HG03521 (cell line): ENCODE measurements around the gene DUSP23.

Experiments
- ATAC-seq: cut with Tn5 transposase; IDR thresholded peaks from one replicate; pipeline ENCODE4 v1.9.1; 2021; ENCODE audit warnings: mild to moderate bottlenecking, moderate library complexity; ENCODE audit not compliant: unreplicated experiment

The DUSP23 gene

GRCh38 chr1:159780583-159781582 lies at the start of gene DUSP23:
Gene DUSP23, plus strand, starts transcription at chr1:159780962. Its CDS starts 139 bp downstream, at chr1:159781101.
- ATAC-seq, result peak; percentile 99

- ATAC-seq, result no peak
Observed at GRCh38 chr1:159737238-159737916, 43.4 kb upstream of the DUSP23 start.

- ATAC-seq, result no peak
Observed at GRCh38 chr1:159743651-159744410, 36.9 kb upstream of the DUSP23 start.

- ATAC-seq, result no peak
Observed at GRCh38 chr1:159746666-159747065, 34.1 kb upstream of the DUSP23 start.

GRCh38 chr1:159748370-159748769 lies 32.4 kb upstream of the DUSP23 start:
- ATAC-seq, result no peak

GRCh38 chr1:159749630-159750029 lies 31.1 kb upstream of the DUSP23 start:
- no peak for ATAC-seq

- ATAC-seq, result no peak
Observed at GRCh38 chr1:159750621-159751020, 30.1 kb upstream of the DUSP23 start.

- no peak for ATAC-seq
Observed at GRCh38 chr1:159751031-159751430, 29.7 kb upstream of the DUSP23 start.

- no peak for ATAC-seq
Observed at GRCh38 chr1:159752135-159752580, 28.6 kb upstream of the DUSP23 start.

- no peak for ATAC-seq
Observed at GRCh38 chr1:159753386-159753785, 27.4 kb upstream of the DUSP23 start.

GRCh38 chr1:159755451-159756007 lies 25.2 kb upstream of the DUSP23 start:
- no peak for ATAC-seq

GRCh38 chr1:159756397-159756796 lies 24.4 kb upstream of the DUSP23 start:
- no peak for ATAC-seq

GRCh38 chr1:159763686-159764085 lies 17.1 kb upstream of the DUSP23 start:
- ATAC-seq, result no peak

- no peak for ATAC-seq
Observed at GRCh38 chr1:159765806-159766205, 15.0 kb upstream of the DUSP23 start.

- ATAC-seq, result no peak
Observed at GRCh38 chr1:159771127-159771895, 9.5 kb upstream of the DUSP23 start.

- no peak for ATAC-seq
Observed at GRCh38 chr1:159774465-159774864, 6.3 kb upstream of the DUSP23 start.

GRCh38 chr1:159775716-159776115 lies 5.0 kb upstream of the DUSP23 start:
- no peak for ATAC-seq

- ATAC-seq, result no peak
Observed at GRCh38 chr1:159778266-159778665, 2.5 kb upstream of the DUSP23 start.

- ATAC-seq, result no peak
Observed at GRCh38 chr1:159779403-159779851, 1.3 kb upstream of the DUSP23 start.

GRCh38 chr1:159781992-159782391 lies 1.2 kb downstream of the DUSP23 start:
- no peak for ATAC-seq
